Gastrocnemius medialis (tissue), 4 donors: ENCODE data around the gene EPB41L4B. TPM values are rescaled to one million over a fixed set of nuclear protein-coding genes. Genes with fewer than 3 reads are reported as not detected.

Experiments
- ATAC-seq, 2 donors: fragments of 150-250 bp; one replicate each; pipeline ENCODE4 v1.9.1; 2016
- DNase-seq, 2 donors: peaks; one replicate each; pipeline ENCODE4 v3.0.0-alpha.2; 2019
- H3K27ac ChIP-seq, 4 donors: fragments of 200-600 bp; sonication (generic); 1 replicate in 1 of 4; 2 replicates in 3 of 4; pipeline ENCODE4 v1.5.1; 2016 to 2018; ENCODE audit warnings: mild to moderate bottlenecking in 2 of 4, moderate library complexity in 1 of 4
- H3K27me3 ChIP-seq, 3 donors: fragments of 200-600 bp; sonication (generic) in 2 of 3; 1 replicate in 1 of 3; 2 replicates in 2 of 3; pipeline versions ENCODE4 v1.5.1 to v1.6.0; 2016 to 2019; ENCODE audit warnings: mild to moderate bottlenecking in 1 of 3, moderate library complexity in 1 of 3
- H3K36me3 ChIP-seq, 2 donors: fragments of 200-600 bp; sonication (generic) in 1 of 2; one replicate each; pipeline ENCODE4 v1.5.1; 2017 to 2018
- H3K4me1 ChIP-seq, 2 donors: fragments of 200-600 bp; sonication (generic) in 1 of 2; one replicate each; pipeline ENCODE4 v1.5.1; 2016 to 2017; ENCODE audit warnings: mild to moderate bottlenecking in 2 of 2
- H3K4me3 ChIP-seq, 4 donors: fragments of 200-600 bp; sonication (generic) in 3 of 4; 1 replicate in 1 of 4; 2 replicates in 3 of 4; pipeline ENCODE4 v1.5.1; 2016 to 2019; ENCODE audit warnings: mild to moderate bottlenecking in 2 of 4
- H3K9me3 ChIP-seq, 3 donors: fragments of 200-600 bp; sonication (generic) in 2 of 3; 1 replicate in 1 of 3; 2 replicates in 2 of 3; pipeline ENCODE4 v1.5.1; 2016 to 2019
- POLR2A ChIP-seq, 2 donors: fragments of 450-650 bp; IDR thresholded peaks; one replicate each; pipeline ENCODE4 v1.6.1; 2017; ENCODE audit warnings: antibody characterized with exemption in 2 of 2, mild to moderate bottlenecking in 2 of 2, moderate library complexity in 2 of 2
- in situ Hi-C, 4 donors: fragments of 200-750 bp; cut with MboI; loops; one replicate each; pipeline versions ENCODE4 v1.15.0 to v1.8.0; 2017; ENCODE audit warnings: low sequenced_read_pairs in 4 of 4
- intact Hi-C: fragments of 100-400 bp; cut with DNase I; formaldehyde crosslinking; loops from one replicate; pipeline ENCODE4 v1.15.1; 2023; ENCODE audit warnings: low total_unique reads
- total RNA-seq, 4 donors: library from RNA; depleted of rRNA; stranded (reverse); fragments of >200 nt; gene quantifications; one replicate each; pipeline versions ENCODE4 v1.1.0 to v1.2.3, GENCODE V29; 2016
- TF ChIP-seq, protein P1 (sequence below), 5 experiments: fragments of 450-650 bp in 3 of 5; fragments of 200-600 bp in 2 of 5; sonication (generic) in 2 of 5; IDR thresholded peaks in 4 of 5; conservative IDR thresholded peaks in 1 of 5; 1 replicate in 4 of 5; 2 replicates in 1 of 5; pipeline ENCODE4 v1.5.1; 2016 to 2019; ENCODE audit warnings: antibody characterized with exemption in 5 of 5, mild to moderate bottlenecking in 3 of 5, moderate library complexity in 3 of 5

The EPB41L4B gene
- total RNA-seq, 4 donors from 2014 or later = 3.8 to 6.9 (median 6.1) TPM

DNA sequence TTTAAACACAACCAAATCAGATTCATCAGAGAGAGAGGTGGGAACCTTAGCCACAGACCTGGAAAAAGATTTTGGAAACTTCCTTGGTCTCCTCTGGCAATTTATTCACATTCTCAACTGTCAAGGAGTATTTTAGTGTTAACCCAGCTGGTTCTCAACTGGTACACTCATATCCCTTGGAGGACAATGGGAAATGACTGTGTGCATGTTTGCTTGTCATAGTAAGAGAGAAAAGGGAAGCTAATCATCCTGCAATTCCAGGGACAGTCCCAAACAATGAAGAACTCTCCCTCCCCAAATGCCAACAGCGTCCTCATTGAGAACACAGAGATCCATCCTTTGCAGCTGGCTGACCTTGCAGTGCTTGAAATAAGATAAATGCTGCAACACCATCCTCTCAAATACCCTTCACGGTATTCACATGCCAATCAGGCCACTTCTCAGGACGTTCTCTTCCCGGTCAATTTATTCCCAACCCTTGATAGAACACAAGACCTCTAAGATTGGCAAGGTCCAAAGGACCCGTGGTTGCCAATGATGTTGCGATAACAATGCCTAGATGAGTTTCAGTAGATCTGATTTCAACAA, 75.5 kb downstream of the EPB41L4B start:
- H3K4me1 ChIP-seq = peaks cover 0 to 11% of the 10 kb centered on the region in 2 donors
- peak in 1 of 2 donors; percentile 2 for TF ChIP-seq POLR2A (IDR thresholded peaks at IDR 0.05)
- TF ChIP-seq, protein P1, sequence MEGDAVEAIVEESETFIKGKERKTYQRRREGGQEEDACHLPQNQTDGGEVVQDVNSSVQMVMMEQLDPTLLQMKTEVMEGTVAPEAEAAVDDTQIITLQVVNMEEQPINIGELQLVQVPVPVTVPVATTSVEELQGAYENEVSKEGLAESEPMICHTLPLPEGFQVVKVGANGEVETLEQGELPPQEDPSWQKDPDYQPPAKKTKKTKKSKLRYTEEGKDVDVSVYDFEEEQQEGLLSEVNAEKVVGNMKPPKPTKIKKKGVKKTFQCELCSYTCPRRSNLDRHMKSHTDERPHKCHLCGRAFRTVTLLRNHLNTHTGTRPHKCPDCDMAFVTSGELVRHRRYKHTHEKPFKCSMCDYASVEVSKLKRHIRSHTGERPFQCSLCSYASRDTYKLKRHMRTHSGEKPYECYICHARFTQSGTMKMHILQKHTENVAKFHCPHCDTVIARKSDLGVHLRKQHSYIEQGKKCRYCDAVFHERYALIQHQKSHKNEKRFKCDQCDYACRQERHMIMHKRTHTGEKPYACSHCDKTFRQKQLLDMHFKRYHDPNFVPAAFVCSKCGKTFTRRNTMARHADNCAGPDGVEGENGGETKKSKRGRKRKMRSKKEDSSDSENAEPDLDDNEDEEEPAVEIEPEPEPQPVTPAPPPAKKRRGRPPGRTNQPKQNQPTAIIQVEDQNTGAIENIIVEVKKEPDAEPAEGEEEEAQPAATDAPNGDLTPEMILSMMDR (IDR thresholded peaks at IDR 0.05 in 4 of 5, conservative IDR thresholded peaks at IDR 0.05 in 1 of 5) = no peak
- H3K27me3 ChIP-seq = no peaks in the 10 kb centered on the region
- in situ Hi-C loops = loop anchor here (5.0 to 10.0 kb wide), 2 partner anchors 72 to 79 kb away; partner anchors contain the start of gene EPB41L4B (in 1 of the 4)
- H3K4me3 ChIP-seq = no peak overlapping the region
- H3K36me3 ChIP-seq = no peaks in the 10 kb centered on the region
- intact Hi-C loops = loop anchor here (10.0 kb wide), 1 partner anchor 269 kb away; no protein-coding TSS in a partner anchor
- peak in 1 of 2 donors; percentile 58 for DNase-seq
- peak overlapping the region in 3 of 4 donors; percentile 30 to 75 (median 55) for H3K27ac ChIP-seq
- ATAC-seq = peak; percentile 53 to 74
- no peaks in the 10 kb centered on the region for H3K9me3 ChIP-seq

- H3K36me3 ChIP-seq = no peaks in the 10 kb centered on the region
- peak overlapping the region in 3 of 4 donors; percentile 18 to 72 (median 38) for H3K27ac ChIP-seq
- ATAC-seq (peak; percentile 65 to 89), DNase-seq (peak; percentile 23 to 64)
- no peak overlapping the region for H3K4me3 ChIP-seq
- no peaks in the 10 kb centered on the region for H3K27me3 ChIP-seq
- TF ChIP-seq, protein P1 (IDR thresholded peaks at IDR 0.05 in 4 of 5, conservative IDR thresholded peaks at IDR 0.05 in 1 of 5) = peak; percentile 73 to 94 (median 89)
- TF ChIP-seq POLR2A (IDR thresholded peaks at IDR 0.05) = no peak
- peaks cover 0 to 11% of the 10 kb centered on the region in 2 donors for H3K4me1 ChIP-seq
- no peaks in the 10 kb centered on the region for H3K9me3 ChIP-seq
- intact Hi-C loops = loop anchor here (1.0 to 10.0 kb wide), 2 partner anchors 77 to 270 kb away; partner anchors contain the start of gene EPB41L4B
- in situ Hi-C loops = loop anchor here (5.0 to 10.0 kb wide), 2 partner anchors 73 to 80 kb away; partner anchors contain the start of gene EPB41L4B (in 1 of the 4)
These were observed 76.4 kb downstream of the EPB41L4B start for GRCh38 chr9:109244179-109245132.

- in situ Hi-C loops (loop anchor here in 1 of 4 donors (10.0 kb wide), 1 partner anchor 82 kb away; the partner anchor contains the start of gene EPB41L4B), intact Hi-C loops (loop anchor here (10.0 kb wide), 1 partner anchor 272 kb away; no protein-coding TSS in a partner anchor)
- Histone ChIP-seq H3K9me3 (no peaks in the 10 kb centered on the region), H3K4me1 (peaks cover 0 to 11% of the 10 kb centered on the region in 2 donors), H3K36me3 (no peaks in the 10 kb centered on the region), H3K27me3 (no peaks in the 10 kb centered on the region), H3K4me3 (no peak overlapping the region), H3K27ac (no peak overlapping the region)
- TF ChIP-seq, protein P1 (IDR thresholded peaks at IDR 0.05 in 4 of 5, conservative IDR thresholded peaks at IDR 0.05 in 1 of 5) = no peak
- TF ChIP-seq POLR2A (IDR thresholded peaks at IDR 0.05) = no peak
- DNase-seq = no peak
- no peak for ATAC-seq
These were observed 78.1 kb downstream of the EPB41L4B start for GRCh38 chr9:109242741-109243140.

GRCh38 chr9:109242014-109242413, 78.8 kb downstream of the EPB41L4B start:
- peaks cover 0 to 11% of the 10 kb centered on the region in 2 donors for H3K4me1 ChIP-seq
- DNase-seq (no peak), ATAC-seq (no peak)
- H3K27ac ChIP-seq = no peak overlapping the region
- in situ Hi-C loops (loop anchor here in 1 of 4 donors (10.0 kb wide), 1 partner anchor 83 kb away; the partner anchor contains the start of gene EPB41L4B), intact Hi-C loops (loop anchor here (10.0 kb wide), 1 partner anchor 273 kb away; no protein-coding TSS in a partner anchor)
- TF ChIP-seq, protein P1 (IDR thresholded peaks at IDR 0.05 in 4 of 5, conservative IDR thresholded peaks at IDR 0.05 in 1 of 5) = no peak
- TF ChIP-seq POLR2A (IDR thresholded peaks at IDR 0.05) = no peak
- H3K36me3 ChIP-seq = no peaks in the 10 kb centered on the region
- no peak overlapping the region for H3K4me3 ChIP-seq
- H3K9me3 ChIP-seq = no peaks in the 10 kb centered on the region
- no peaks in the 10 kb centered on the region for H3K27me3 ChIP-seq
